ENCODE results near the gene PTPRG. TPM values are rescaled to one million over a fixed set of nuclear protein-coding genes. Genes with fewer than 3 reads are reported as not detected.

The PTPRG gene
- total and polyA plus RNA-seq, 10 of the 15 experiments (the other 5 are each of a cell fraction or from before 2014, with no cell fraction given): 0.29 to 20.7 (median 1.4) TPM

DNA sequence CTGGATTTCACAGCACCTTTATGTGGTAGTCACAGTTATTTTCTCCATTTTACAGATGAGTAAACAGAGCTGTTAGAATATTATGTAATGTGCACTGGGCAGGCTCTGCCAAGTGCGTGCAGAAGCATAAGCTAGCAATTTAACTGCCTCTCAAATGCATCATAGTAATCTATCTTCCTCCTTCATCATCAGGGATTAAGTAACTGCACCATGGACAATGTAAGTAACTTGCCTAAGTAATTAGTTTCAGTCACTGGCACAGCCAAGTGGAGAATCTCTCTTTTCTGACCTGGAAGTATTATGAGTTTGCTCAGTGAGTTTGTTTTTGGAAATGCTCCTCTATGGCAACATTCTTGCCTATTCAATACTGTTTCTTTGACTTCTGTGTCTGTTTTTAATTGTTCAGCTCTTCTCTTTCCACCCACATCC, 260.5 kb downstream of the PTPRG start:
- in situ Hi-C loops (cut with MboI): no loop called here
- ChIA-PET SMC1A (ENCODE audit: uncharacterized antibody, unreplicated experiment) (interaction anchor here (0.8 to 3.9 kb wide), 7 partner anchors 10 to 202 kb away, joined by 3 to 15 read pairs (median 4); no protein-coding TSS in a partner anchor), RAD21 (ENCODE audit: unreplicated experiment) (interaction anchor here (0.5 to 1.2 kb wide), 5 partner anchors 17 to 260 kb away, joined by 3 to 5 read pairs (median 4); no protein-coding TSS in a partner anchor), CTCF (interaction anchor here (1.2 to 1.6 kb wide), 4 partner anchors 32 to 112 kb away, joined by 3 to 5 read pairs (median 3); no protein-coding TSS in a partner anchor), POLR2A (interaction anchor here (0.6 to 2.4 kb wide), 4 partner anchors 10 to 141 kb away, joined by 3 to 7 read pairs (median 4); no protein-coding TSS in a partner anchor)
- WGBS (ENCODE audit: insufficient coverage, insufficient replicate concordance, low lambda C conversion rate, missing lambda C conversion rate): 43% methylated on average over 1 of the region's 1 CpG
- no peak for DNase-seq (ENCODE audit: low read depth, low spot score)
- H4K20me1 ChIP-seq (ENCODE audit: control insufficient read depth, insufficient read depth): no peaks in the 10 kb centered on the region
- no TSS peak for BruUV-seq (replicated peaks)
- no peak overlapping the region for H2AFZ ChIP-seq (ENCODE audit: control insufficient read depth, low read depth, low read length)
- no peak overlapping the region for H3K4me3 ChIP-seq
- intact Hi-C loops (cut with micrococcal nuclease; ENCODE audit: unreplicated experiment): no loop called here
- no peaks in the 10 kb centered on the region for H3K36me3 ChIP-seq (ENCODE audit: control insufficient read depth in 2 of 2, insufficient read depth in 2 of 2, low read length in 1 of 2)
- no peaks in the 10 kb centered on the region for H3K4me1 ChIP-seq (ENCODE audit: control insufficient read depth, insufficient read depth, low read length)
- no peak overlapping the region for H3K4me2 ChIP-seq (ENCODE audit: control insufficient read depth, insufficient read depth)
- FAIRE-seq: no peak
- no peaks in the 10 kb centered on the region for H3K79me2 ChIP-seq (ENCODE audit: control insufficient read depth, insufficient read depth, low read length)
- no peak overlapping the region for H3K9ac ChIP-seq (ENCODE audit: control insufficient read depth, insufficient read depth, low read length)
- no peaks in the 10 kb centered on the region for H3K27me3 ChIP-seq (replicated peaks in 1 of 2; ENCODE audit: control insufficient read depth in 2 of 2, insufficient read depth in 2 of 2, low read length in 1 of 2)
- ATAC-seq: peak; percentile 41
- no peak for TF ChIP-seq USF2 (IDR thresholded peaks at IDR 0.05; ENCODE audit: borderline replicate concordance, low read depth, low read length)
- no peak for TF ChIP-seq MTA3 (IDR thresholded peaks at IDR 0.05; ENCODE audit: borderline replicate concordance, low read length)
- TF ChIP-seq SRF (IDR thresholded peaks at IDR 0.05; ENCODE audit: low read depth in 2 of 2, low read length in 2 of 2): no peak
- no peak for TF ChIP-seq ATF3 (IDR thresholded peaks at IDR 0.05; ENCODE audit: borderline replicate concordance, extremely low read depth, low read depth, low read length)
- TF ChIP-seq ZNF274 (IDR thresholded peaks at IDR 0.05; ENCODE audit: insufficient read depth, insufficient read length): no peak
- no peak for TF ChIP-seq EP300 (IDR thresholded peaks at IDR 0.05; ENCODE audit: borderline replicate concordance in 1 of 2, control insufficient read depth in 1 of 2, low read depth in 2 of 2, low read length in 2 of 2)
- TF ChIP-seq RFX5 (IDR thresholded peaks at IDR 0.05; ENCODE audit: low read depth, low read length): no peak
- TF ChIP-seq ZNF592 (IDR thresholded peaks at IDR 0.05): no peak
- TF ChIP-seq BMI1 (IDR thresholded peaks at IDR 0.05; ENCODE audit: borderline replicate concordance): no peak
- no peak for TF ChIP-seq PBX3 (IDR thresholded peaks at IDR 0.05; ENCODE audit: insufficient replicate concordance, low read depth, low read length)
- no peaks in the 10 kb centered on the region for H3K9me3 ChIP-seq (replicated peaks; ENCODE audit: control insufficient read depth, insufficient read depth, low read length)
- H3K27ac ChIP-seq (ENCODE audit: control insufficient read depth, insufficient read depth): no peak overlapping the region
